ENCODE results near the gene RC3H1.
A peak's percentile ranks its signal among the peaks of the same experiment; 100 is the strongest.

Gene RC3H1

DNA sequence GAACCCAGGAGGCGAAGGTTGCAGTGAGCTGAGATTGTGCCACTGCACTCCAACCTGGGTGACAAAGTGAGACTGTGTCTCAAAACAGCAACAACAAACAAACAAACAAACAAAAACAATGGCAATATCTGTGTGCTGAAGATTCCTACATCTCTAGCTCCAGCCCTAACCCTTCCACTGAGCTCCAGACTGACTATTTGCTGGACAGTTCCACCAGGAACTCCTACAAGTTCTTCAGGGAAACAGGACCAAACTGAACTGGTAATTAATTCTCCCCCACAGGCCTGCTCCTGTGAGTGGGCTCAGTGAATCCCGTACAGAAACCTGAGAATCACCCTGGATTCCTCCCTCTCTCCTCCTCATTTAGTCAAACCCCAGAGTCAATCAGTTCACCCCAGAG lies 106.6 kb downstream of the RC3H1 start:
- Mint-ChIP-seq H3K27me3 (ENCODE audit: low read depth) (no peaks in the 10 kb centered on the region), H3K27ac (no peak overlapping the region), H3K9me3 (no peaks in the 10 kb centered on the region), H3K4me1 (no peaks in the 10 kb centered on the region), H3K4me3 (no peak overlapping the region), H3K36me3 (ENCODE audit: low read depth) (no peaks in the 10 kb centered on the region)
- TF ChIP-seq, protein P1, sequence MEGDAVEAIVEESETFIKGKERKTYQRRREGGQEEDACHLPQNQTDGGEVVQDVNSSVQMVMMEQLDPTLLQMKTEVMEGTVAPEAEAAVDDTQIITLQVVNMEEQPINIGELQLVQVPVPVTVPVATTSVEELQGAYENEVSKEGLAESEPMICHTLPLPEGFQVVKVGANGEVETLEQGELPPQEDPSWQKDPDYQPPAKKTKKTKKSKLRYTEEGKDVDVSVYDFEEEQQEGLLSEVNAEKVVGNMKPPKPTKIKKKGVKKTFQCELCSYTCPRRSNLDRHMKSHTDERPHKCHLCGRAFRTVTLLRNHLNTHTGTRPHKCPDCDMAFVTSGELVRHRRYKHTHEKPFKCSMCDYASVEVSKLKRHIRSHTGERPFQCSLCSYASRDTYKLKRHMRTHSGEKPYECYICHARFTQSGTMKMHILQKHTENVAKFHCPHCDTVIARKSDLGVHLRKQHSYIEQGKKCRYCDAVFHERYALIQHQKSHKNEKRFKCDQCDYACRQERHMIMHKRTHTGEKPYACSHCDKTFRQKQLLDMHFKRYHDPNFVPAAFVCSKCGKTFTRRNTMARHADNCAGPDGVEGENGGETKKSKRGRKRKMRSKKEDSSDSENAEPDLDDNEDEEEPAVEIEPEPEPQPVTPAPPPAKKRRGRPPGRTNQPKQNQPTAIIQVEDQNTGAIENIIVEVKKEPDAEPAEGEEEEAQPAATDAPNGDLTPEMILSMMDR (IDR thresholded peaks at IDR 0.05; ENCODE audit: unreplicated experiment in 3 of 3), result no peak

DNA sequence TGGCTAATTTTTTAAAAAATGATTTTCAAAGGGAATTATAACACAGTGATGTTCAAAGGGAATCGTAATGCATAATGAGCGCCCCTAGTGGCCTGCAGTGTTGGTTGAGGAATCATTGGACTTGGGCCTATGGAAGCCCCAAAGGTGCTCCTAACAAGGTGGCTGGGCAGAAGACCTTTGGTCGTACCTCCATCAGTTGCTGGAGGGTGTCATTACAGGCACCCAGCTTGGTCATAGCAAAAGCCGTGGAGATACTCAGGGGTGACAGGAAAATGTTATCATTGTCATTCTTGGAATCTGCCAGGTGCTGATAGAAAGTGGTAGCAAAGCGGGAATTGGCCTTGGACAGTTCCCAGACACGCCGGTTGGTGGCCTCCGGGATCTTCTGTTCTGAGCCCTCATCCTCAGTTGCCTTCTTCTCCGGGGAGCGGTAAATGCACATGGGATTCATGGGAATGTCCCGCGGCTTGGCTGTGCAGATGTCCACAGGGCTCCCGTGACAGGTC lies 107.7 kb downstream of the RC3H1 start:
- no peaks in the 10 kb centered on the region for H3K27me3 Mint-ChIP-seq (ENCODE audit: low read depth)
- no peak overlapping the region for H3K4me3 Mint-ChIP-seq
- H3K27ac Mint-ChIP-seq, result no peak overlapping the region
- no peaks in the 10 kb centered on the region for H3K4me1 Mint-ChIP-seq
- H3K36me3 Mint-ChIP-seq (ENCODE audit: low read depth), result peaks cover 5% of the 10 kb centered on the region
- no peaks in the 10 kb centered on the region for H3K9me3 Mint-ChIP-seq
- TF ChIP-seq, protein P1 (IDR thresholded peaks at IDR 0.05; ENCODE audit: unreplicated experiment in 3 of 3), result peak in 1 of 3 experiments; percentile 36

DNA sequence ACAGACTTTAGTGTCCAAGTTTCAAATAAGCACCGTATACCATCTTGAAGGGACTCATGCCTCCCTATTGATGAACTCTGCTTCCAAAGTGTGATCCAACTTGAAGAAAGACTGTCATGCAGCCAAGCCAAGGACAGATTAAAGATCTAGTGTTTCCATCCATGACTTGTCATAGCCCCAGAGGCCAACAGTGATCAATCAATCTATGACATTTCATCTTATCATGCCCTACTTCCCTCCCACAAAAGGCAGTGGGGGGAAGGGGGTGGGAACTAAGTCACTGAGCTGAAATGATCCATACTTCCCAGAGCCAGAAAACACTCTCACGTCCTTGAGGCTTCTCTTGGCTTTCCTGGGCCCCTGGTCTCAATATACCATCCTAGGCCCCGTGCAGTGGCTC lies 109.0 kb downstream of the RC3H1 start:
- peaks cover 10% of the 10 kb centered on the region for H3K36me3 Mint-ChIP-seq (ENCODE audit: low read depth)
- TF ChIP-seq, protein P1 (IDR thresholded peaks at IDR 0.05; ENCODE audit: unreplicated experiment in 3 of 3), result no peak
- no peaks in the 10 kb centered on the region for H3K27me3 Mint-ChIP-seq (ENCODE audit: low read depth)
- no peaks in the 10 kb centered on the region for H3K9me3 Mint-ChIP-seq
- H3K4me3 Mint-ChIP-seq, result no peak overlapping the region
- no peak overlapping the region for H3K27ac Mint-ChIP-seq
- H3K4me1 Mint-ChIP-seq, result no peaks in the 10 kb centered on the region

DNA sequence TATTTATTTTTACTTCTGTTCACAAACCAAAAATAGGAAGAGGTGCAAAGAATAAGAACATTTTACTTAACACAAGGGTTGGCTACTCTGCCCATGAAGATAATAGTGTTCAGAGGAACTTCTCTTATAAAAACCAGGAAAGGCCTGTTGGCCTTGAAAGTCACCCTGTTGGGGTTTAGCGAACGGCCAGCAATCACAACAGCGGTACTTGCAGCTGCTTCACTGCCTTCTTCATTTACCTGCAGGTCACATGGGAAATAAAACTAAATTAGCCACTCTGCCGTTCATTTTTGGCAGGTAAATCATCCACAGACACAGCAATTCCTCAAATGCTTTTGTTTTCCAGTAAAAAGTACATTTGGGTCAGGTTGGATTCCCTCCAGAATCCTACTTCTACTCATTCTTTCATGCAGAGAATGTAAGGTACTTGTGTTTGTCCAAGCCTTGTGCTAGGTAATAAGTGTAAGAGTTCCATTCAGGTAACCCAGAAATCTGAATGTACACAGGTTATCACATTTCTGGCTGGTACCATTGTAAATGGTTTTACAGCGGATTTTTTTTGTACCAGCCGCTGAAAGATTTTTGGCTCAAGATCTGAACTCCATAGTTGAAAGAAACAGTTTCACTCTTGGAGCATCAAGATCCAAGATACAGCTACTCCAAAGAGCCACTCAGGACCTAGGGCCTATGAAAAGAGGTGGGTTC lies 118.2 kb downstream of the RC3H1 start:
- peaks cover 9% of the 10 kb centered on the region for H3K36me3 Mint-ChIP-seq (ENCODE audit: low read depth)
- no peak overlapping the region for H3K4me3 Mint-ChIP-seq
- no peaks in the 10 kb centered on the region for H3K9me3 Mint-ChIP-seq
- no peaks in the 10 kb centered on the region for H3K4me1 Mint-ChIP-seq
- peak overlapping the region in 1 of 3 experiments; percentile 25 for H3K27ac Mint-ChIP-seq
- TF ChIP-seq, protein P1 (IDR thresholded peaks at IDR 0.05; ENCODE audit: unreplicated experiment in 3 of 3), result no peak
- H3K27me3 Mint-ChIP-seq (ENCODE audit: low read depth), result no peaks in the 10 kb centered on the region

DNA sequence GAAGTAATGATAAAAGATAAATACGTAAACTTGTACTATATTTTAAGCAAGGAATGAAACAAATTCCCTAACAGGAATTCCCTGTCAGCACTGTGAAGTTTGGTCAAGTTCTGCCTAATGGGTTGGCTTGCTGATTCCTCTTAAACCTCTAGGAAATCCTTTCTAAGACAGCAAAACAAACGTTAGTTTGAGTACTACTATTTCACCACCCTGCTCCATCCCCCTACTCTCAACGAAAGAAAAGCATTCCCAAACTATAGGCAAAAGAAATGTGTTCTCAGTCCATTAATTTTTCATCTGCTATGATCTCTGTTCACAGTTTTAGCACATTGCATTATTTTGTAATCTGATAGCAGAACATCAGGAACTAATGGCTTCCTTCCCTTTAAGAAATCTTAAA lies 121.2 kb downstream of the RC3H1 start:
- H3K4me1 Mint-ChIP-seq, result no peaks in the 10 kb centered on the region
- H3K4me3 Mint-ChIP-seq, result no peak overlapping the region
- peak overlapping the region in 1 of 3 experiments; percentile 1 for H3K27ac Mint-ChIP-seq
- H3K27me3 Mint-ChIP-seq (ENCODE audit: low read depth), result no peaks in the 10 kb centered on the region
- TF ChIP-seq, protein P1 (IDR thresholded peaks at IDR 0.05; ENCODE audit: unreplicated experiment in 3 of 3), result no peak
- peaks cover 3% of the 10 kb centered on the region for H3K36me3 Mint-ChIP-seq (ENCODE audit: low read depth)
- H3K9me3 Mint-ChIP-seq, result no peaks in the 10 kb centered on the region

DNA sequence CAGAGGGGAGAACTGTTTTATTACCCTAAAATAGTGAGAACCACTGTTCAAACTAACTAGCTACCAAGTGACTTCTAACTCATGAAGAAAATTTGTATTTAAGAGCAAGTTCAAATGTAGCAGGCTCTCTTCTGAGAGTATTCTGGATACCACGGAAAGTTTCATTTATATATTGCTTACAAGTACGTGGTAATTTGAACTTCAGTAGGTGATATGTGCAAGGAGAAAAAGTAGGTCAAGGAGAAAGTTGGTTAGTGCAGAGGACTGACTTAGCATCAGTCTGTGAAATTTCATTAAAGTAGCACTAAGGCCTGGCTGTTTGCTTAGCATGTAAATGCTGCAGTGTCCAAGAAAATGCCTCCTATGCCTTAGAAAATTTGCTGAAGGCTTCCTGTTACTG lies 121.7 kb downstream of the RC3H1 start:
- Mint-ChIP-seq H3K27me3 (ENCODE audit: low read depth) (no peaks in the 10 kb centered on the region), H3K4me1 (no peaks in the 10 kb centered on the region), H3K36me3 (ENCODE audit: low read depth) (no peaks in the 10 kb centered on the region), H3K9me3 (no peaks in the 10 kb centered on the region), H3K4me3 (no peak overlapping the region), H3K27ac (peak overlapping the region in 1 of 3 experiments; percentile 1)
- TF ChIP-seq, protein P1 (IDR thresholded peaks at IDR 0.05; ENCODE audit: unreplicated experiment in 3 of 3), result no peak
